ENCODE data around the gene LPP.

Gene LPP

GRCh38 chr3:188505911-188506310, 352.0 kb downstream of the LPP start:
- DNase-seq: no peak

GRCh38 chr3:188506446-188506845, 352.5 kb downstream of the LPP start:
- DNase-seq: no peak

GRCh38 chr3:188507244-188507720, 353.3 kb downstream of the LPP start:
- DNase-seq: no peak

- no peak for DNase-seq
Measured at GRCh38 chr3:188508454-188508853, 354.5 kb downstream of the LPP start.

- DNase-seq: no peak
Measured at GRCh38 chr3:188509316-188509715, 355.4 kb downstream of the LPP start.

- no peak for DNase-seq
Measured at GRCh38 chr3:188510366-188510765, 356.4 kb downstream of the LPP start.

- DNase-seq: no peak
Measured at GRCh38 chr3:188513662-188514328, 359.8 kb downstream of the LPP start.

GRCh38 chr3:188516515-188516914, 362.6 kb downstream of the LPP start:
- DNase-seq: no peak

- DNase-seq: no peak
Measured at GRCh38 chr3:188518416-188518815, 364.5 kb downstream of the LPP start.

- DNase-seq: no peak
Measured at GRCh38 chr3:188518835-188519452, 365.0 kb downstream of the LPP start.

- no peak for DNase-seq
Measured at GRCh38 chr3:188520466-188520865, 366.5 kb downstream of the LPP start.

GRCh38 chr3:188522115-188522514, 368.2 kb downstream of the LPP start:
- no peak for DNase-seq

- no peak for DNase-seq
Measured at GRCh38 chr3:188523291-188523690, 369.3 kb downstream of the LPP start.

GRCh38 chr3:188524052-188524451, 370.1 kb downstream of the LPP start:
- no peak for DNase-seq

- no peak for DNase-seq
Measured at GRCh38 chr3:188526057-188526456, 372.1 kb downstream of the LPP start.

GRCh38 chr3:188527389-188527788, 373.4 kb downstream of the LPP start:
- no peak for DNase-seq

GRCh38 chr3:188528396-188528795, 374.4 kb downstream of the LPP start:
- no peak for DNase-seq

GRCh38 chr3:188529228-188529627, 375.3 kb downstream of the LPP start:
- no peak for DNase-seq

- DNase-seq: no peak
Measured at GRCh38 chr3:188530226-188530625, 376.3 kb downstream of the LPP start.

GRCh38 chr3:188531210-188531609, 377.3 kb downstream of the LPP start:
- DNase-seq: no peak

GRCh38 chr3:188533172-188533571, 379.2 kb downstream of the LPP start:
- no peak for DNase-seq

- no peak for DNase-seq
Measured at GRCh38 chr3:188533612-188534357, 379.8 kb downstream of the LPP start.

- DNase-seq: no peak
Measured at GRCh38 chr3:188534633-188535032, 380.7 kb downstream of the LPP start.

GRCh38 chr3:188537606-188538005, 383.6 kb downstream of the LPP start:
- no peak for DNase-seq
